Measurements from ENCODE around the gene NBPF1.
"Not testable (repeated sequence)": the region's sequence is repeated elsewhere in the genome, so short reads cannot be mapped to it uniquely, and the experiment has no call there.

NBPF1 gene

DNA sequence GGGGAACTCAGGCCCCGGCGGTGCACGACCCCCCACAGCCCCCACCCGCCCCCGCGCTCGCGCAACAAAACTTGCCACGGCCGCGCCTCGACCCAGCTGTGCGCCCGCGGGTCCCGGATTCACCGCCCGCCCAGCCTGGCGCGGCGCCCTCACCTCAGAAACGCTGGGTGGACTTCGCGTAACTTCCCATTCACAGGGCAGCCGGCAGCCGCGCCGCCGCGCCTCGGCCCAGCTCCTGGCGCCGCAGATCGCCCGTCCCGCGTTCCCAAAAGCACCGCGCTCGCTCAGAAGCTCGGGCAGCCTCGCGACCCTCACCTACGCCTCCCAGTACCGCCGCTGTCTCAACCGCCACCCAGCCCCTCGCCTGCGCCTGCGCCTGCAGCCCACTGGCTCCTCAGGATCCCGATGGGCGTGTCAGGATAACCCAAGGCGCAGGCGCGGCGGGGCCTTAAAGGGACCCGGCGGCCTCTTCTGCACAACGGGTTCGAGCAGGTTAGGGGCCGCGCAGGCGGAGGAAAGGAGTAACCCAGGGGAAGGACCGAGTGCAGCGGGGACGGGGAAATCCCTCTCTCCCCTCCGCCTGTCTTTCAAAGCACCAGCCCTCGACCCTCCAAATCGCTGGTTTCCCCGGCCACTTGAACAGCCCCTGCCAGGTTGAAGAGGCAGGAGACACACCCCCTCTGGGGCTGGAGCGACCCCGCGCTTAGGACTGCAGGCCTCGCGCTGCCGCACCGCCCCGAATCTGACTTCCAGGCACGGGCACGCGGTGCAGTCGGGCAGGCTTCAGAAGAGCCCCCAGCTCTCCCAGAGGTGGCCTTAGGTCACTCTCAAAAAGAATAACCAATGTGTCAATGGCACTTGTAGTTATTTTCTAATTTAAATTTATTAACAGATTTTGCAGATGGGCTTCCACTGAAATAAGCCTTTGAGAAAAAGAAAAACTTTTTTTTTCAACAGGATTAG, at the start of gene NBPF1:
TSS of gene NBPF1 (minus strand) at position 380 of the 963 bp plus-strand sequence.
- peak; percentile 94 for DNase-seq

DNA sequence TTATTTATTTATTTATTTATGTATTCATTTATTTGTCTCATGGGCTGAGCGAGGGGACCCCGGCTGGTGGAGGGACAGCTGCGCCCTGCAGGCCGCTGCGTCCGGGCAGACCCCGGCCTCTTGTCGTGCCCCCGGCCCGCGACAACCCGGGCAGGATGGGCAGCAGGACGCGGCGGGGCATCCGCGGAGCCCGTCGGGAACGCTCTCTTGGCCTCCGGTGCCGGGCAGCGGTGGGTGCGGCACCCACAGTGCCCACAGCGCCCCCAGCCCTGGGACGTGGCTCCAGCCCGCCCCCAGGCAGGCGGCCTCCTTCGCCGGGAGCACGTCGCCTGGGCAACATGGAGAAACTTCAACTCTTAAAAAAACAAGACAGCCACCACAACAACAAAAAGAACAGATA, 44.9 kb upstream of the NBPF1 start:
- DNase-seq = not testable (repeated sequence)

DNA sequence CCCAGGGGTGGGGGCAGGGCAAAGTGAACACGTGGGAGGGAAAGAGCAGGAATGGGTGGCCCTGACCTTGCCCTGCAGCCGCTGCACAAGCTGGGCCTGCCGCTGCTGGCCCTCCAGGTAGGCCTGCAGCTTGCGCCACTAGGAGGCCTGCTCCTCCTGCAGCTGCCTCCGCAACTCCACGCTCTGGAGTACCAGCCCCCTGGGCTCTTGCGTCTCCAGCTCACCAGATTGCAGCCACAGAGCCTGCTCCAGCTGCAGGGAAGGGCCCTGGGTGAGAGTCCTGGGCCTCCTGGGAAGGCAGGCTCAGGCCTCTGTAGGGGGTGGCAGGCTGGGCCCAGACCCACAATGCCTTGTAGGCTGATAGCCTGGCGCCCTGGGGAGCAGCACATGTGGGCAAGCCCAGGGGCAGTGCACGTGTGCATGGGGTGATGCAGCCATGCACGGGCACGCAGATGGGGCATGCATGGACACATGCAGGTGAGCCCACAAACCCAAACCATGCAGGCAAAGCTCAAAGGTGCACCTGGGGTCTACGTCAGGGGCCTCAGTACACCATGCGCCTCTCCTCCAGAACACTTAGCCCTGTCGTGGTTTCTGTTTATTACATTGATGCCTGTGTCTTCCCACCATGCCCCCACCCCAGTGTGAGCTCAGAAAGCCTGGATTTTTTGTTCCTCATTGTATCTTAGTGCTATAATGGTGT, 43.8 kb upstream of the NBPF1 start:
- DNase-seq = not testable (repeated sequence)

DNA sequence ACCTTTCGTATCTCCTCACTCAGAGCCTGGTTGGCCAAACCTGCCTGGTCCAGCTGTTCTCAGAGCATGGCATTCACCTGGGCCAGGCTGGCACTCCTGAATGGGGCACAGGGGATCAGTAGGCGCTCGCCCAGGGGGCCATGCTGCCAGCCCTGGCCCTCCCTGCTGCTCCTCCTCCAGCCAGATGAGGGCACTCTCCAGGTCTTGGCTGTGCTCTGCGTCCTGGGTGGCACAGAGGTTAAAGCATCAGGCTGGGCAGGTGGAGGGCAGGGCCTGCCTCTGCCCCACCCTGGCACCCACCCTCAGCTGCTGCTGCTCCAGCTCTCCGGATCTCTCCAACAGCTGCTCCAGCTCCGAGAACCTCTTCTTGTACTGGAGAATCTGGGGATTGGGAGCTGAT, 43.2 kb upstream of the NBPF1 start:
- not testable (repeated sequence) for DNase-seq

DNA sequence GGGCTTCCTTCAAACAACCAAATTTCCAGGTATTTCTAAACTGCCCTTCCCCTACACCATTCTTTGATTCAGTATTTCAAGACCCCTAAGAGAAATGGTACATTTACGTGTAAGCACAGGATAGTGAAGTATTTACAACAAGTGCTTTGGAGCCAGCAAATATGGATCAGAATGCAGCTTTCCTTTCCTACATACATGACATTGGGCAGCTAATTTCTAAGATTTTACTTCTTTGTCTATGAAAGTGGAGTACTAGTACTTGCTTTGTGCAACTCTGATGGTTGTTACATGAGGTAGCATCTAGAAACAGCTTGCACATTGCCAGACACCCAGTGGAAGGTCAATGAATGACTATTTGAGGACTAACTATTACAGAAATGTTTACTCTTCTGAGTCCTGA, 38.2 kb upstream of the NBPF1 start:
- not testable (repeated sequence) for DNase-seq

DNA sequence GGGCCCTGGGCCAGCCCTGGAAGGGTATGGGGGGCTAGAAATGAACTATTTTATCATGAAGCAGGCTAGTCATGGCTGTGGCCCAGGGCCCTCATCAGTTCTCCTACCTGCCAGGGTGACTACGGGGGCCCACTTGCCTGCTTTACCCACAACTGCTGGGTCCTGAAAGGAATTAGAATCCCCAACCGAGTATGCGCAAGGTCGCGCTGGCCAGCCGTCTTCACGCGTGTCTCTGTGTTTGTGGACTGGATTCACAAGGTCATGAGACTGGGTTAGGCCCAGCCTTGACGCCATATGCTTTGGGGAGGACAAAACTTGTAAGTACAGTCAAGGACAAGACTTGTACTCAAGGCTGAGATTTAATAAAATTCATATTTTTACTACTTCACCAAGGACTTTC, 36.6 kb upstream of the NBPF1 start:
- not testable (repeated sequence) for DNase-seq

DNA sequence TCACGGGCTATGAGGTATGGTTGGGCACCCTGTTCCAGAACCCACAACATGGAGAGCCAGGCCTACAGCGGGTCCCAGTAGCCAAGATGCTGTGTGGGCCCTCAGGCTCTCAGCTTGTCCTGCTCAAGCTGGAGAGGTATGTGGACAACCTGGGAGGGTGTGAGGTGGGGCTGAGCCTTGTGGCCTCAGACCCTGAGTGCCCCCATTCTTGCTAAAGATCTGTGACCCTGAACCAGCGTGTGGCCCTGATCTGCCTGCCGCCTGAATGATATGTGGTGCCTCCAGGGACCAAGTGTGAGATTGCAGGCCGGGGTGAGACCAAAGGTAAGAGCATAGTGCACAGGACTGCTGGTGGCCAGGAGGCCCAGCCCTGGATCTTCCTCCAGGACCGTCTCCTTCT, 36.0 kb upstream of the NBPF1 start:
- DNase-seq = not testable (repeated sequence)

DNA sequence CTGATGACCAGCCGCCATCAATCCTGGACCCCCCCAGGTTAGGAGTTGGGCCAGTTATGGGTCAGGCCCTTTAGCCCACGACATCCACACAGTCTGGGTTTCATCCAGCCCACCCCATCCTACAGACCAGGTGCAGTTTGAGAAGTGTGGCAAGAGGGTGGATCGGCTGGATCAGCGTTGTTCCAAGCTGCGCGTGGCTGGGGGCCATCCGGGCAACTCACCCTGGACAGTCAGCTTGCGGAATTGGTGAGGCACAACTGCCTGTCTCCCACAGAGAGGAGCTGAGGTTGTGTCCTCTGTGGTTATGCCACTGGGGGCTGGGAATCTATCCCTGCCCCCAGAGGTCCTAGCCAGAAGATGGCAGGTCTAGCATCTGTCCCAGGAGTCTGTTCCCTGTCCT, 35.4 kb upstream of the NBPF1 start:
- not testable (repeated sequence) for DNase-seq

DNA sequence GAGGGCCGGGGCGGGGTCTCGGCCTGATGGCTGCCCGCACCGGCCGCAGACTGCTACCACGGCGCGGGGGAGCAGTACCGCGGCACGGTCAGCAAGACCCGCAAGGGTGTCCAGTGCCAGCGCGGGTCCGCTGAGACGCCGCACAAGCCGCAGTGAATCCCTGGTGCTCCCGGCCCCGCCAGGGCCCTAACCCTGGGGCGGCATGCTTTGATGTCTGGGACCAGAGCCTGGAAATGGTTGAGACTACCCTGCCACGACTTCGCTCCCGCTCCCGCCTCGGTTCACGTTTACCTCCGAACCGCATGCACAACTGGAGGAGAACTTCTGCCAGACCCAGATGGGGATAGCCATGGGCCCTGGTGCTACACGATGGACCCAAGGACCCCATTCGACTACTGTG, 34.9 kb upstream of the NBPF1 start:
- DNase-seq = not testable (repeated sequence)

DNA sequence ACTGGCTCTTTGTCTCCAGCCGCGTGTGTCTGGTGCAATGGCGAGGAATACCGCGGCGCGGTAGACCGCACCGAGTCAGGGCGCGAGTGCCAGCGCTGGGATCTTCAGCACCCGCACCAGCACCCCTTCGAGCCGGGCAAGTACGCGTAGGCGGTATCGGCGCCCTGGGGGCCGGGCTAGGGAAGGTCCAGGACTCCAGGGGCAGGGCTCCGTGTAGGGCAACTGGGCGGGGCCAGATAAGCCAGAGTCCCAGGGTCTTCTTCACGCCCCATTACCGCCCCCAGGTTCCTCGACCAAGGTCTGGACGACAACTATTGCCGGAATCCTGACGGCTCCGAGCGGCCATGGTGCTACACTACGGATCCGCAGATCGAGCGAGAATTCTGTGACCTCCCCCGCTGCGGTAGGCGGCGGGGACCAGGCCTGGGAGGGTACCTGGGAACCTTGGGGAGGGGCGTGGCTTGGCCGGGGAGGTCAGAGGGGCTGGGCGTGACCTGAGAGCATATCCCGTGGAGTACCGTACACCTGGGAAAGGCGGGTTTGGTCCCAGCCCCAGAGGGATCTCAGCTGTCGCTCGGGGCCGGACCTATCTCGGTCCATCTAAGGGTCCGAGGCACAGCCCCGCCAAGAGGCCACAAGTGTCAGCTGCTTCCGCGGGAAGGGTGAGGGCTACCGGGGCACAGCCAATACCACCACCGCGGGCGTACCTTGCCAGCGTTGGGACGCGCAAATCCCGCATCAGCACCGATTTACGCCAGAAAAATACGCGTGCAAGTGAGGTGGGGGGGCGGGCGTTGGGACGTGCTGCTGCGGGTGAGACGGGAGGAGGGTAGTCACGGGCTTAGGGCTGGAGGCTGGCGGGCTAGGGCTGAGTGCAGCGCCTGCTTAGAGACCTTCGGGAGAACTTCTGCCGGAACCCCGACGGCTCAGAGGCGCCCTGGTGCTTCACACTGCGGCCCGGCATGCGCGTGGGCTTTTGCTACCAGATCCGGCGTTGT, 34.1 kb upstream of the NBPF1 start:
- DNase-seq = not testable (repeated sequence)

DNA sequence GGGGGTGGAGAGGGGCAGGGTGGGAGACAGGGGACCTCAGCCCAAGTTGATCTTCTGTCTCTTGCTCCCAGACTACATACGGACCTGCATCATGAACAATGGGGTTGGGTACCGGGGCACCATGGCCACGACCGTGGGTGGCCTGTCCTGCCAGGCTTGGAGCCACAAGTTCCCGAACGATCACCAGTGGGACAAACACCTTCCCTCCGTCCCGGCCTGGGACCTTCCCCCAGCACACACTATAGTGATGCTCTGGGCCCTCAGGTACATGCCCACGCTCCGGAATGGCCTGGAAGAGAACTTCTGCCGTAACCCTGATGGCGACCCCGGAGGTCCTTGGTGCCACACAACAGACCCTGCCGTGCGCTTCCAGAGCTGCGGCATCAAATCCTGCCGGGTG, 33.4 kb upstream of the NBPF1 start:
- not testable (repeated sequence) for DNase-seq

DNA sequence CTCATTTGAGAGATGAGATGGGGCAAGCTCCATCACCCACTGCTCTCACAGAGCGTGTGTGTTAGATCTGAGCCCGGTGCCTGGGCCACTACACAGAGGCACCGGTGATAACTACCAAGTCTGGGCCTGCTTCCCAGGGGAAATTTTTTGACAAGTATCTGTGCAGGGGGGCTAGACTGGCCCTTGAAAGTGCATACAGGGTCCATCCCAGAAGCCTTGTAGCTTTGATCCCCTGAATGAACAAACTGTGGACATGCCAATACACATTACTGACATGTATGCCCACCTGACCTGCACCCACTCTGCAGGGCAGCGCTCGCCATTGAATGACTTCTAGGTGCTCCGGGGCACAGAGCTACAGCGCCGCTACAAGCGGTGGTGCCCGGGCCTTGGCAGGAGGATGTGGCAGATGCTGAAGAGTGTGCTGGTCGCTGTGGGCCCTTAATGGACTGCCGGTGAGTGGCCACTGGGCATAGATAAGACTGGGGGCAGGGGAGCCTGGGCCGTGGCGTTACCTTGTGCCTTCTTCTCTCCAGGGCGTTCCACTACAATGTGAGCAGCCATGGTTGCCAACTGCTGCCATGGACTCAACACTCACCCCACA, 32.8 kb upstream of the NBPF1 start:
- DNase-seq = not testable (repeated sequence)

DNA sequence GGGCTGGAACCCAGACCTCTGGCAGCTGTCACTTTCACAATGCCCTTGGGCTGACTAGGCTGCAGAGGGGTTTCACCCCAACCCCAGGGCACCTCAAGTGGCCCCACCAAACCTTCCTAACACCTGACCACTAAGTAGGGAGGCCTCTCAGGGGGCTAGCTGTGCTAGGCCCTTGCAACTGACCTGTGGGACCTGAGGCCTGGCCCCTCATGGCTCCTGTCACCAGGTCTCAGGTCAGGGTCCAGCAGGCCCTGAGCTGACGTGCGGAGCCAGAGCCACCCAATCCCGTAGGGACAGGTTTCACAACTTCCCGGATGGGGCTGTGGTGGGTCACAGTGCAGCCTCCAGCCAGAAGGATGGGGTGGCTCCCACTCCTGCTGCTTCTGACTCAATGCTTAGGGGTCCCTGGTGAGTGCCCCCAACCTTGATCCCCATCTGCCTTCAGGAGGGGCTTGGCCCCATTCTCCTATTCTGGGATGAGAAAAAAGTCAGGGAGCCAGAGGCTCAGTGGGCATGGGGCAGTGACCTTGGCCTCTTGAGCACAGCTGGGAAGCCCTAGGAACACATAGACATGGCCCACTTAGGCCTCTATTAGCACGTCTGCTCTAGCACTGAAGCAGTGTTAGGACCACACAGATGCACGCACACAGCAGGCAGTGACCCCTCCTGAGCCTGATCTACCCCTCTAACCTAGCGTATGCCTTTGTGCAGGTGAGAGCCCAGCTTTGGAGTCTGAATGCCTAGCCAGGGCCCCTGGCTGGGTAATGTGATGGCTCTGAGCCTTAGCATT, 32.1 kb upstream of the NBPF1 start:
- DNase-seq = not testable (repeated sequence)

DNA sequence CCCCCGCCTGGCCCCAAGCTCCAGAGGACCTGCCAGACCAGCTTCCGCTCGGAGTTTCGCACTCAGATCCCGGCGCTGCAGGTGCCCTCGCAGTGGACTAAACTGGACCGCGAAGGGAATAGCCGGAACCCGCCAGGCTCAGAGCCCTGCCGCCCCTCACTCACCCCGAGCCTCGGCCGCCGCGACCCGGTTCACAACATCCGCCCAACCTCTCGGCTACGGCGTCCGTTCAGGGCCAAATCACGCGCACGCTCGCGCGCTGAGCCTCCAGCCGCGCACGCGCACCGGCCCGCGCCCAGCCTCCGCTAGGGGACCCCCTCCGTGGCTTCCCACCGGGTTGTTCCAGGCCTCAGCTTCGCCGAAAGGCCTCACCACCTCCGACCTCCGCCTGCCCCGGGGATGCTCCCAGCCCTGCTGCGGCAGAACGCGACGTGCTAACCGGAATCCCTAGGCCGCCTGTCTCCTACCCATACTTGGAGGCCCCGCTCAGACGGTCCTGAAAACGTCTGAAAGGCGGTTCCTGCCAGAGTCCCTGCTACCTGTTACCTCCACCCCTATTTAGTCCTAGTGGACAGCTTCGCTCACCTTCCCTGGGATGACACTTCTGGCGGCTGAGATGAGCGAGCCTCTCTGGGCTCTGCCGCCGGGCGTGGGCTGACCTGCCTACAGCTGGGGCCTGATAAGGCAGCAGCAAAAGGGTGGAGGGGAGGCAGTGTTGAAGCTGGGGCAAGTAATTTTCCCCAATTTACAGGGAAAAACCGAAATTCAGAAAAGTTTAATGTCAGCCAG, 31.3 kb upstream of the NBPF1 start:
- DNase-seq = peak; percentile 91

DNA sequence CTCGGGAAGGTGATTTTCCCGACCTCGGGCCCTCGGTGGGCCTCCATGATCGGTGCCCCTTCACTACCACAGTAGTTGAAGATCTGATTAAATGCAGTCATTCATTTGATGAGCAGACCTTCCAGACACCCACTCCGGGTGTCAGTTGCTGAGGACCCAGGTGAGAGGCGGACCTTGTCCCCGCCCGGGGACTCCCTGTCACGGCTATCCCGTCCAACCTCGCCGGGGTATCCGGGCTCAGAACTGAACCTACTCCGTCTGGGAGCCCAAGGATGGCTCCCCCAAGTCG, 30.8 kb upstream of the NBPF1 start:
- DNase-seq = no peak

DNA sequence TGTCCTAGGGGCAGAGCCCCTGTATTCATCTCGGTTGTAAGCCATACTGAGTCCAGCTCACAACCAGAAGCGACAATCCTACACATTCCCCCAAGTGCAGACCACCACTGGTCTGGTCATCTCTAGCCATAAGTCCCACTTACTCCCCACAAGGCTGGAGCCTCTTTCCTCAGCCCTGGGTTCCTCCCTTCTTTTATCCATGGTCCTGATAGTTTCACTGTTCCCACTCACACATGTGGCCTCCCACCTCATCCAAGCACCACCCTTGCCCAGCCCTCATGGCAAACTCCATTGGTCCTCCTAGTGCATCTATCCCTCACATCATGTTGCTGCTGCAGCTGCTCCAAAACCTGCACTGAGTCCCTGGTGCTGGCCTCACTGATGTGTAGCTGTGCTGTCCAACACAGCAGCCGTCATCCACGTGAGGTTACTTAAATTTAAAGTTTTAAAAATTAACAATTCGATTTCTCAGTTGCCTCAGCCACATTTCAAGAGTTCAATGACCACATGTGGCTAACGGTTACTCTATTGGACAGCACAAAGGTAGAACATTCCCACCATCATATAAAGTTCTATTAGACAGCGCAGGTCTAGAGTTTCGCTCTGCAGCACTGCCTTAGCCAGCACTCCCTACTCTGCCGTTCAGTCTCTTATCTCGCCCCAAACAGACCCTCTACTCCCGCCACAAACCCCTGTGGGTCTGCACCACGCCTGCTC, 30.3 kb upstream of the NBPF1 start:
- DNase-seq = not testable (repeated sequence)

DNA sequence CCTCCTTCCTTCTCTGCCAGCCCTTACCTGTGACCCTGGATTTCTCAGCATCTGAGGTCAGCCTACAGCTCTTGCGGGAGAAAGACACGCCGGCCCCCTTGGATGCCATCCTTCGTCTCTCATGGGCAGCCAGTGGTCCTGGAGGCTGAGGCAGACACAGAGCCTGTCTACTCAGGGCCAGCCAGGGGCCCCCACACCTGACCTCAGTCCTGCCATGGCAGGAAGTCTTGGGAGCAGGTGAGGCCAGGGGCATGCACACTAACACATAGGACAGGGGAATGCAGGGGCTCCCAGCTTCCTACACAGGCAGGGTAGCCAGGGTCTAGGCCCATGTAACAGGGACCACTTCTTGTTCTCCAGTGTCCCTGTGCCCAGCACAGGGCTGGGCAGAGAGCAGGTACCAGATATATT, 29.6 kb upstream of the NBPF1 start:
- DNase-seq = not testable (repeated sequence)

DNA sequence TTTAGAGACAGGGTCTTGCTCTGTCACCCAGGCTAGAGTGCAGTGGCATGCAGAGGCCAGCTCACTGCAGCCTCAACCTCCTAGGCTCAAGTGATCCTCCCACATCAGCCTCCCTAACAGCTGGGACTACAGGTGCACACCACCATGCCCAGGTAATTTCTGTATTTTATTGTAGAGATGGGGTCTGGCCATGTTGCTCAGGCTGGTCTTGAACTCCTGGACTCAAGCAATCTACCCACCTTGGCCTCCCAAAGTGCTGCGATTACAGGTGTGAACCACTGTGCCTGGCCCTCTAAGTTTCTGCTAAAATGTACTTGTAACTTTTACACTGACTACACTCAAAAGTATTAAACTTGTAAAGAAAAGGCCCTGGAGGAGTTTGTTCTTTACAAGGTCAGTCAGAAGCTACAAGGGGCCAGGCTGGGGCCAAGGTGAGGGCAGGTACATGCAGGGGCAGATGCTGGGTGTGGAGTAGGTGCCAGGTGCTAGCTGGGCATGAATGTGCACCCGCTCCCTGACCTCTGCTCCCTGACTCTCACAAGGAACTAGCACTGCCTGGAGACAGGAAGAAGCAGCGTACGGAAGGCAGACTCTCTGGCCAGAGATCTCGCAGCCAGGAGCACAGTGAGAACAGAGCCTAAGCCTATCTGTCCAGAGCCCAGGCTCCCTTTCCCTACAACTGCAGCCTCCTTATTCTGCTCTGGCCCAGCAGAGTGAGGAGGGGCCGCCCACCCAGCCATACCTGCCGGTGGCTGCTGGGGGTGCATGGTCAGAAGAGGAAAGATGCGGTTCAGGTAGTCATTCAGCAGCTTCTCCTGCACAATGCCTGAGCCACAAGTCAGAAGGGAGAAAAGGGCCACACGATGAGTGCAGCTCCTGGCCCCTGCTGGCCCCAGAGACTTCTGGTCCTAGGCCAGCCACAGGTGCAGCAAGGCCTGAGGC, 28.9 kb upstream of the NBPF1 start:
- DNase-seq = not testable (repeated sequence)

All from GOT3 (cell line).